Measurements from ENCODE around the gene PRRG3. TPM values are rescaled to one million over a fixed set of nuclear protein-coding genes. Genes with fewer than 3 reads are reported as not detected.
A peak's percentile ranks its signal among the peaks of the same experiment; 100 is the strongest.

The PRRG3 gene
- polyA plus RNA-seq, 3 donors = not detected

- Histone ChIP-seq H3K36me3 (replicated peaks in 1 of 2; ENCODE audit: control insufficient read depth in 1 of 2, insufficient read depth in 2 of 2, low read length in 2 of 2) (no peaks in the 10 kb centered on the region), H3K4me1 (ENCODE audit: control insufficient read depth in 1 of 2, insufficient read depth in 2 of 2, low read length in 2 of 2) (no peaks in the 10 kb centered on the region), H3K4me2 (replicated peaks; ENCODE audit: extremely low read depth, low read length, poor library complexity, severe bottlenecking) (no peak overlapping the region), H3K9me3 (replicated peaks in 1 of 2; ENCODE audit: control insufficient read depth in 1 of 2, insufficient read depth in 1 of 2, low read length in 2 of 2) (no peaks in the 10 kb centered on the region), H2AFZ (ENCODE audit: insufficient read depth, low read depth, low read length, poor library complexity, severe bottlenecking) (no peak overlapping the region), H3K9ac (ENCODE audit: insufficient read depth, low read length, poor library complexity, severe bottlenecking) (no peak overlapping the region), H3K79me2 (ENCODE audit: insufficient read depth, low read length) (no peaks in the 10 kb centered on the region), H3K27me3 (ENCODE audit: control insufficient read depth in 2 of 2, insufficient read depth in 2 of 2, low read length in 2 of 2) (no peaks in the 10 kb centered on the region), H3K4me3 (replicated peaks in 1 of 3; ENCODE audit: low read depth in 2 of 3, low read length in 3 of 3) (no peak overlapping the region), H3K27ac (ENCODE audit: low read depth in 1 of 2, low read length in 2 of 2) (no peak overlapping the region), H4K20me1 (ENCODE audit: insufficient read depth, low read length) (no peaks in the 10 kb centered on the region)
- DNase-seq = no peak
- WGBS (ENCODE audit: insufficient coverage) = 100% methylated on average over 2 of the region's 4 CpGs
- peaks cover 4% of the 10 kb centered on the region for H3K4me1 Mint-ChIP-seq
- peaks cover 1 to 2% (median 1%) of the 10 kb centered on the region in 3 donors for H3K27me3 Mint-ChIP-seq (ENCODE audit: low read depth in 3 of 3)
- H3K4me3 Mint-ChIP-seq = no peak overlapping the region
- no peak for TF ChIP-seq CTCF (IDR thresholded peaks at IDR 0.05)
- H3K9me3 Mint-ChIP-seq = no peaks in the 10 kb centered on the region
- H3K27ac Mint-ChIP-seq = no peak overlapping the region
- intact Hi-C loops (cut with micrococcal nuclease) = no loop called here
- no peaks in the 10 kb centered on the region for H3K36me3 Mint-ChIP-seq
Measured at GRCh38 chrX:151676196-151676595, 19.1 kb upstream of the PRRG3 start.

- Histone ChIP-seq H3K36me3 (replicated peaks in 1 of 2; ENCODE audit: control insufficient read depth in 1 of 2, insufficient read depth in 2 of 2, low read length in 2 of 2) (no peaks in the 10 kb centered on the region), H3K9ac (ENCODE audit: insufficient read depth, low read length, poor library complexity, severe bottlenecking) (no peak overlapping the region), H3K27ac (ENCODE audit: low read depth in 1 of 2, low read length in 2 of 2) (no peak overlapping the region), H3K4me1 (ENCODE audit: control insufficient read depth in 1 of 2, insufficient read depth in 2 of 2, low read length in 2 of 2) (no peaks in the 10 kb centered on the region), H3K79me2 (ENCODE audit: insufficient read depth, low read length) (no peaks in the 10 kb centered on the region), H3K27me3 (ENCODE audit: control insufficient read depth in 2 of 2, insufficient read depth in 2 of 2, low read length in 2 of 2) (peaks cover 0 to under 1% of the 10 kb centered on the region in 2 donors), H3K9me3 (replicated peaks in 1 of 2; ENCODE audit: control insufficient read depth in 1 of 2, insufficient read depth in 1 of 2, low read length in 2 of 2) (no peaks in the 10 kb centered on the region), H4K20me1 (ENCODE audit: insufficient read depth, low read length) (no peaks in the 10 kb centered on the region), H3K4me3 (replicated peaks in 1 of 3; ENCODE audit: low read depth in 2 of 3, low read length in 3 of 3) (no peak overlapping the region), H3K4me2 (replicated peaks; ENCODE audit: extremely low read depth, low read length, poor library complexity, severe bottlenecking) (no peak overlapping the region), H2AFZ (ENCODE audit: insufficient read depth, low read depth, low read length, poor library complexity, severe bottlenecking) (no peak overlapping the region)
- peaks cover 3 to 6% (median 4%) of the 10 kb centered on the region in 3 donors for H3K27me3 Mint-ChIP-seq (ENCODE audit: low read depth in 3 of 3)
- no peaks in the 10 kb centered on the region for H3K9me3 Mint-ChIP-seq
- 10% methylated on average over 2 of the region's 5 CpGs for WGBS (ENCODE audit: insufficient coverage)
- no peak for TF ChIP-seq CTCF (IDR thresholded peaks at IDR 0.05)
- intact Hi-C loops (cut with micrococcal nuclease) = loop anchor here (5.0 kb wide), 1 partner anchor 528 kb away; no protein-coding TSS in a partner anchor
- H3K36me3 Mint-ChIP-seq = no peaks in the 10 kb centered on the region
- peaks cover 4% of the 10 kb centered on the region for H3K4me1 Mint-ChIP-seq
- DNase-seq = no peak
- no peak overlapping the region for H3K27ac Mint-ChIP-seq
- H3K4me3 Mint-ChIP-seq = peak overlapping the region in 1 of 2 donors; percentile 51
Measured at GRCh38 chrX:151679798-151680402, 15.4 kb upstream of the PRRG3 start.

All from CD14-positive monocyte (primary cell).